SK-N-SH treated with all-trans-retinoic acid at 6 μM for 48 hours (cell line): ENCODE measurements around the gene PLXNA4.

ENCODE experiments used
- ATAC-seq: fragments of 200-7000 bp; cut with Tn5 transposase; 3 replicates; pipeline ENCODE4 v1.9.1; 2020; ENCODE audit warnings: mild to moderate bottlenecking, moderate library complexity
- ARNTL ChIP-seq: fragments of 450-650 bp; formaldehyde crosslinking; IDR thresholded peaks from 2 replicates; pipeline ENCODE4 v1.5.0; 2020; ENCODE audit warnings: low read depth, mild to moderate bottlenecking, moderate library complexity, borderline replicate concordance
- BACH2 ChIP-seq: fragments of 250-450 bp; sonication (Bioruptor Pico); IDR thresholded peaks from 2 replicates; pipeline ENCODE4 v1.9.0; 2021; ENCODE audit warnings: mild to moderate bottlenecking, borderline replicate concordance
- CSDC2 ChIP-seq: fragments of 250-450 bp; sonication (Bioruptor Pico); IDR thresholded peaks from 2 replicates; pipeline ENCODE4 v1.5.0; 2020; ENCODE audit warnings: mild to moderate bottlenecking, moderate library complexity
- ESRRG ChIP-seq: fragments of 250-450 bp; sonication (Bioruptor Pico); IDR thresholded peaks from 2 replicates; pipeline ENCODE4 v1.6.1; 2021; ENCODE audit warnings: mild to moderate bottlenecking
- GLIS3 ChIP-seq: fragments of 250-450 bp; sonication (Bioruptor Pico); IDR thresholded peaks from 2 replicates; pipeline ENCODE4 v1.5.0; 2020; ENCODE audit warnings: mild to moderate bottlenecking, moderate library complexity
- OSR1 ChIP-seq: fragments of 250-450 bp; sonication (Bioruptor Pico); IDR thresholded peaks from 2 replicates; pipeline ENCODE4 v1.8.0; 2022; ENCODE audit warnings: moderate library complexity, mild to moderate bottlenecking, inconsistent platforms
- PPARA ChIP-seq: fragments of 250-450 bp; sonication (Bioruptor Pico); IDR thresholded peaks from 2 replicates; pipeline ENCODE4 v1.5.0; 2020; ENCODE audit warnings: mild to moderate bottlenecking, borderline replicate concordance
- RARB ChIP-seq: fragments of 250-450 bp; sonication (Bioruptor Pico); IDR thresholded peaks from 2 replicates; pipeline ENCODE4 v1.8.0; 2021; ENCODE audit warnings: mild to moderate bottlenecking, moderate library complexity
- SNAI2 ChIP-seq: fragments of 250-450 bp; sonication (Bioruptor Pico); IDR thresholded peaks from 2 replicates; pipeline ENCODE4 v1.5.0; 2020; ENCODE audit warnings: mild to moderate bottlenecking, moderate library complexity
- TCF4 ChIP-seq: fragments of 250-450 bp; sonication (Bioruptor Pico); IDR thresholded peaks from 2 replicates; pipeline ENCODE4 v1.8.0; 2021; ENCODE audit warnings: mild to moderate bottlenecking, moderate library complexity, borderline replicate concordance
- ZC3H10 ChIP-seq: fragments of 250-450 bp; sonication (Bioruptor Pico); IDR thresholded peaks from 2 replicates; pipeline ENCODE4 v1.5.1; 2021; ENCODE audit warnings: mild to moderate bottlenecking, moderate library complexity
- ZFP3 ChIP-seq: fragments of 250-450 bp; sonication (Bioruptor Pico); IDR thresholded peaks from 2 replicates; pipeline ENCODE4 v1.5.0; 2020; ENCODE audit warnings: mild to moderate bottlenecking, moderate library complexity
- ZFP30 ChIP-seq: fragments of 450-650 bp; formaldehyde crosslinking; IDR thresholded peaks from 2 replicates; pipeline ENCODE4 v1.5.0; 2022; ENCODE audit warnings: mild to moderate bottlenecking, moderate library complexity
- ZNF565 ChIP-seq: fragments of 450-650 bp; formaldehyde crosslinking; conservative IDR thresholded peaks from 2 replicates; pipeline ENCODE4 v1.5.0; 2020; ENCODE audit warnings: low read depth, mild to moderate bottlenecking, moderate library complexity
- ZNF70 ChIP-seq: fragments of 450-650 bp; formaldehyde crosslinking; IDR thresholded peaks from 2 replicates; pipeline ENCODE4 v1.5.0; 2020; ENCODE audit warnings: mild to moderate bottlenecking, moderate library complexity
- ZNF8 ChIP-seq: fragments of 450-650 bp; formaldehyde crosslinking; IDR thresholded peaks from 2 replicates; pipeline ENCODE4 v1.5.0; 2020; ENCODE audit warnings: mild to moderate bottlenecking, moderate library complexity
- TF ChIP-seq, protein P1 (sequence below): fragments of 250-450 bp; sonication (Bioruptor Pico); IDR thresholded peaks from 2 replicates; pipeline ENCODE4 v1.5.0; 2020; ENCODE audit warnings: mild to moderate bottlenecking, moderate library complexity
- TF ChIP-seq, protein P2 (sequence below): fragments of 250-450 bp; sonication (Bioruptor Pico); IDR thresholded peaks from 2 replicates; pipeline ENCODE4 v1.5.1; 2020; ENCODE audit warnings: low read depth, mild to moderate bottlenecking, moderate library complexity
- TF ChIP-seq, protein P3 (sequence below): fragments of 250-450 bp; sonication (Bioruptor Pico); IDR thresholded peaks from 2 replicates; pipeline ENCODE4 v1.8.0; 2021; ENCODE audit warnings: low read depth, mild to moderate bottlenecking, moderate library complexity, borderline replicate concordance
- TF ChIP-seq, protein P4 (sequence below): fragments of 250-450 bp; sonication (Bioruptor Pico); IDR thresholded peaks from 2 replicates; pipeline ENCODE4 v1.8.0; 2020; ENCODE audit warnings: mild to moderate bottlenecking, moderate library complexity, borderline replicate concordance

PLXNA4 gene

GRCh38 chr7:132234711-132235110 lies 341.6 kb downstream of the PLXNA4 start (continued):
- TF ChIP-seq, protein P1, sequence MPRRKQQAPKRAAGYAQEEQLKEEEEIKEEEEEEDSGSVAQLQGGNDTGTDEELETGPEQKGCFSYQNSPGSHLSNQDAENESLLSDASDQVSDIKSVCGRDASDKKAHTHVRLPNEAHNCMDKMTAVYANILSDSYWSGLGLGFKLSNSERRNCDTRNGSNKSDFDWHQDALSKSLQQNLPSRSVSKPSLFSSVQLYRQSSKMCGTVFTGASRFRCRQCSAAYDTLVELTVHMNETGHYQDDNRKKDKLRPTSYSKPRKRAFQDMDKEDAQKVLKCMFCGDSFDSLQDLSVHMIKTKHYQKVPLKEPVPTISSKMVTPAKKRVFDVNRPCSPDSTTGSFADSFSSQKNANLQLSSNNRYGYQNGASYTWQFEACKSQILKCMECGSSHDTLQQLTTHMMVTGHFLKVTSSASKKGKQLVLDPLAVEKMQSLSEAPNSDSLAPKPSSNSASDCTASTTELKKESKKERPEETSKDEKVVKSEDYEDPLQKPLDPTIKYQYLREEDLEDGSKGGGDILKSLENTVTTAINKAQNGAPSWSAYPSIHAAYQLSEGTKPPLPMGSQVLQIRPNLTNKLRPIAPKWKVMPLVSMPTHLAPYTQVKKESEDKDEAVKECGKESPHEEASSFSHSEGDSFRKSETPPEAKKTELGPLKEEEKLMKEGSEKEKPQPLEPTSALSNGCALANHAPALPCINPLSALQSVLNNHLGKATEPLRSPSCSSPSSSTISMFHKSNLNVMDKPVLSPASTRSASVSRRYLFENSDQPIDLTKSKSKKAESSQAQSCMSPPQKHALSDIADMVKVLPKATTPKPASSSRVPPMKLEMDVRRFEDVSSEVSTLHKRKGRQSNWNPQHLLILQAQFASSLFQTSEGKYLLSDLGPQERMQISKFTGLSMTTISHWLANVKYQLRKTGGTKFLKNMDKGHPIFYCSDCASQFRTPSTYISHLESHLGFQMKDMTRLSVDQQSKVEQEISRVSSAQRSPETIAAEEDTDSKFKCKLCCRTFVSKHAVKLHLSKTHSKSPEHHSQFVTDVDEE (CRISPR knock-in tag), result no peak
- TF ChIP-seq PPARA (CRISPR knock-in tag) (no peak), ZC3H10 (CRISPR knock-in tag) (no peak)

DNA sequence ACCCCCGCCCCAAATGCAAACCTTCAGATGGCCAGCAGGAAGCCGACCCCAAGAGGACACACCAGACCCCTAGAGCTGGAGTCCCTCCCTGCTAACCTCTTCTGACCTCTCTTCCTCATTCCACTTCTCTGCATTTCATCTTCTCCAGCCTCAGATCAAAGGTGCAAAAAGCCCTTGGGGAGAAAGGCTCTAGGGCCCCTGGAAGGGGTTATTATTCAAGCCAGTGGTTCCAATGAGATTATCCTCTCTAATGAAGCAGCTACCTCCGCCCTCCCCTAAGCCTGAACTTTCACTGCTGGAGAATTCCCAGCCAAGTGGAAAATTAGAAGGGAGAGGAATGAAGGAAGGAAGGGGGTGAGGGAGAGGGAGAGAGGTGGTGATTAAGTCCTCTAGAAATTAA lies 343.9 kb downstream of the PLXNA4 start:
- ATAC-seq, result no peak
- TF ChIP-seq, protein P1 (CRISPR knock-in tag), result no peak
- TF ChIP-seq ZC3H10 (CRISPR knock-in tag), result no peak
- TF ChIP-seq, protein P2, sequence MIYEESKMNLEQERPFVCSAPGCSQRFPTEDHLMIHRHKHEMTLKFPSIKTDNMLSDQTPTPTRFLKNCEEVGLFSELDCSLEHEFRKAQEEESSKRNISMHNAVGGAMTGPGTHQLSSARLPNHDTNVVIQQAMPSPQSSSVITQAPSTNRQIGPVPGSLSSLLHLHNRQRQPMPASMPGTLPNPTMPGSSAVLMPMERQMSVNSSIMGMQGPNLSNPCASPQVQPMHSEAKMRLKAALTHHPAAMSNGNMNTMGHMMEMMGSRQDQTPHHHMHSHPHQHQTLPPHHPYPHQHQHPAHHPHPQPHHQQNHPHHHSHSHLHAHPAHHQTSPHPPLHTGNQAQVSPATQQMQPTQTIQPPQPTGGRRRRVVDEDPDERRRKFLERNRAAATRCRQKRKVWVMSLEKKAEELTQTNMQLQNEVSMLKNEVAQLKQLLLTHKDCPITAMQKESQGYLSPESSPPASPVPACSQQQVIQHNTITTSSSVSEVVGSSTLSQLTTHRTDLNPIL, result no peak
- TF ChIP-seq ZNF8, result no peak
- TF ChIP-seq RARB (CRISPR knock-in tag), result no peak
- TF ChIP-seq ZFP3, result no peak
- no peak for TF ChIP-seq ESRRG (CRISPR knock-in tag)
- TF ChIP-seq ZNF565 (CRISPR knock-in tag), result no peak
- TF ChIP-seq ARNTL (CRISPR knock-in tag), result no peak
- TF ChIP-seq ZNF70 (CRISPR knock-in tag), result no peak
- TF ChIP-seq, protein P3, sequence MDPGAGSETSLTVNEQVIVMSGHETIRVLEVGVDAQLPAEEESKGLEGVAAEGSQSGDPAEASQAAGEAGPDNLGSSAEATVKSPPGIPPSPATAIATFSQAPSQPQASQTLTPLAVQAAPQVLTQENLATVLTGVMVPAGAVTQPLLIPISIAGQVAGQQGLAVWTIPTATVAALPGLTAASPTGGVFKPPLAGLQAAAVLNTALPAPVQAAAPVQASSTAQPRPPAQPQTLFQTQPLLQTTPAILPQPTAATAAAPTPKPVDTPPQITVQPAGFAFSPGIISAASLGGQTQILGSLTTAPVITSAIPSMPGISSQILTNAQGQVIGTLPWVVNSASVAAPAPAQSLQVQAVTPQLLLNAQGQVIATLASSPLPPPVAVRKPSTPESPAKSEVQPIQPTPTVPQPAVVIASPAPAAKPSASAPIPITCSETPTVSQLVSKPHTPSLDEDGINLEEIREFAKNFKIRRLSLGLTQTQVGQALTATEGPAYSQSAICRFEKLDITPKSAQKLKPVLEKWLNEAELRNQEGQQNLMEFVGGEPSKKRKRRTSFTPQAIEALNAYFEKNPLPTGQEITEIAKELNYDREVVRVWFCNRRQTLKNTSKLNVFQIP (CRISPR knock-in tag), result no peak
- TF ChIP-seq, protein P4, sequence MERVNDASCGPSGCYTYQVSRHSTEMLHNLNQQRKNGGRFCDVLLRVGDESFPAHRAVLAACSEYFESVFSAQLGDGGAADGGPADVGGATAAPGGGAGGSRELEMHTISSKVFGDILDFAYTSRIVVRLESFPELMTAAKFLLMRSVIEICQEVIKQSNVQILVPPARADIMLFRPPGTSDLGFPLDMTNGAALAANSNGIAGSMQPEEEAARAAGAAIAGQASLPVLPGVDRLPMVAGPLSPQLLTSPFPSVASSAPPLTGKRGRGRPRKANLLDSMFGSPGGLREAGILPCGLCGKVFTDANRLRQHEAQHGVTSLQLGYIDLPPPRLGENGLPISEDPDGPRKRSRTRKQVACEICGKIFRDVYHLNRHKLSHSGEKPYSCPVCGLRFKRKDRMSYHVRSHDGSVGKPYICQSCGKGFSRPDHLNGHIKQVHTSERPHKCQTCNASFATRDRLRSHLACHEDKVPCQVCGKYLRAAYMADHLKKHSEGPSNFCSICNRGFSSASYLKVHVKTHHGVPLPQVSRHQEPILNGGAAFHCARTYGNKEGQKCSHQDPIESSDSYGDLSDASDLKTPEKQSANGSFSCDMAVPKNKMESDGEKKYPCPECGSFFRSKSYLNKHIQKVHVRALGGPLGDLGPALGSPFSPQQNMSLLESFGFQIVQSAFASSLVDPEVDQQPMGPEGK (CRISPR knock-in tag), result no peak
- TF ChIP-seq GLIS3 (CRISPR knock-in tag), result no peak
- TF ChIP-seq TCF4 (CRISPR knock-in tag), result no peak
- no peak for TF ChIP-seq CSDC2 (CRISPR knock-in tag)
- TF ChIP-seq SNAI2 (CRISPR knock-in tag), result no peak
- no peak for TF ChIP-seq OSR1 (CRISPR knock-in tag)

- ATAC-seq, result no peak
- TF ChIP-seq RARB (CRISPR knock-in tag), result no peak
- TF ChIP-seq BACH2 (CRISPR knock-in tag), result no peak
- no peak for TF ChIP-seq SNAI2 (CRISPR knock-in tag)
Measured at GRCh38 chr7:132230462-132230861, 345.8 kb downstream of the PLXNA4 start.

DNA sequence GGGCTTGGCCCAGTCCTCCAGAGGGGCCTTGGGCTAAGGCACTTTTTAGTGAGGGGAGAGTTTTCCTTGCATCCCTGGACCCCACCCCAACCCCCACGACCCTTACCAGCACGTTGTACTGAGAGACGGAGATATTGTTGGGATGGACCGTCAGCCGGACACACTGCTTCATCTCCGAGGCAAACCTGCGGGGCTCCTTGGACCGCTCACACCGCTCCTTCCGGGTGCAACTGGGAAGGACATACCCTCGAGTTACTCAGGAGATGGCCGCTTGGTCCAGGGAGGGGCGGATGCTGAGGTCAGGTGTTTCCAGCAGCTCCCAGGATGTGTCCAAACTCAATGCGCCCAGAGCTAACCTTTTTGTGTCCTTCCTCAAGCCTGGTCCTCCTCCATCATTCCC lies 348.0 kb downstream of the PLXNA4 start:
- no peak for TF ChIP-seq ZNF70 (CRISPR knock-in tag)
- TF ChIP-seq CSDC2 (CRISPR knock-in tag), result no peak
- no peak for TF ChIP-seq ARNTL (CRISPR knock-in tag)
- TF ChIP-seq, protein P3 (CRISPR knock-in tag), result no peak
- TF ChIP-seq ZFP30 (CRISPR knock-in tag), result no peak
- ATAC-seq, result no peak
